HepG2 (cell line): ENCODE results near the gene IL5RA. TPM values are rescaled to one million over a fixed set of nuclear protein-coding genes. Genes with fewer than 3 reads are reported as not detected.

Source experiments
- ATAC-seq: fragments of 200-7000 bp; cut with Tn5 transposase; 3 replicates; pipeline ENCODE4 v1.9.1; 2020; ENCODE audit warnings: mild to moderate bottlenecking, moderate library complexity
- BruUV-seq: library from RNA; stranded (reverse); fragments of 400-500 nt; replicated peaks from 2 replicates; lab custom pipeline; 2021; lab: Mats Ljungman, UMichigan
- CTCF ChIA-PET: fragments of 300-600 bp; formaldehyde crosslinking; extraction: SDS; loops from one replicate; lab custom pipeline; 2021; ENCODE audit warnings: low total read pairs, inconsistent platforms, low intra/inter-chr PET ratio; lab: Yijun Ruan, JAX
- POLR2A ChIA-PET: fragments of 350-600 bp; sonication (Branson Sonifier 250); formaldehyde crosslinking; loops from one replicate; lab custom pipeline; 2020; ENCODE audit warnings: antibody characterized with exemption, inconsistent platforms; lab: Yijun Ruan, JAX
- DNase-seq: peaks from one replicate; pipeline ENCODE4 v3.0.0-alpha.2; 2015; ENCODE audit warnings: low spot score
- FAIRE-seq: peaks from 3 replicates; lab custom pipeline; 2011; peaks lifted over from hg19 to GRCh38; lab: Jason Lieb, UNC
- H2AFZ ChIP-seq: one replicate; pipeline ENCODE4 v1.6.1; 2011; ENCODE audit warnings: low read length, inconsistent platforms
- H3K27ac ChIP-seq: fragments of 300-600 bp; 3 replicates; pipeline ENCODE4 v1.8.0; 2011; ENCODE audit warnings: mixed run types, mild to moderate bottlenecking, mixed read lengths, low read length, inconsistent platforms; ENCODE audit not compliant: insufficient read depth; ENCODE audit errors: extremely low read length
- H3K27me3 ChIP-seq, 2 experiments: fragments of 200-600 bp in 1 of 2; 2 replicates in 1 of 2; 3 replicates in 1 of 2; pipeline versions ENCODE4 v1.6.0 to v1.8.0; 2011; ENCODE audit warnings: low read length in 2 of 2, mild to moderate bottlenecking in 2 of 2, moderate library complexity in 2 of 2, inconsistent platforms in 1 of 2; ENCODE audit not compliant: insufficient read depth in 2 of 2, control insufficient read depth in 1 of 2
- H3K36me3 ChIP-seq, 2 experiments: fragments of 200-600 bp in 1 of 2; replicated peaks in 1 of 2; 2 replicates in 1 of 2; 3 replicates in 1 of 2; pipeline versions ENCODE4 v1.5.1 to v1.8.0; 2011; ENCODE audit warnings: low read length in 2 of 2, inconsistent platforms in 1 of 2; ENCODE audit not compliant: insufficient read depth in 2 of 2, control insufficient read depth in 1 of 2
- H3K4me1 ChIP-seq: 2 replicates; pipeline ENCODE4 v1.5.1; 2012; ENCODE audit warnings: low read length, inconsistent platforms; ENCODE audit not compliant: insufficient read depth
- H3K4me2 ChIP-seq: 2 replicates; pipeline ENCODE4 v1.6.0; 2011; ENCODE audit warnings: low read depth, low read length, inconsistent platforms
- H3K4me3 ChIP-seq, 3 experiments: fragments of 200-600 bp in 1 of 3; sonication (generic), shearing (Covaris generic) in 1 of 3; replicated peaks in 1 of 3; 2 replicates each; pipeline ENCODE4 v1.5.1; 2011 to 2016; ENCODE audit warnings: low read length in 3 of 3, inconsistent platforms in 2 of 3, low read depth in 2 of 3, mild to moderate bottlenecking in 2 of 3, control low read depth in 1 of 3, mixed read lengths in 1 of 3; ENCODE audit not compliant: insufficient read depth in 1 of 3
- H3K79me2 ChIP-seq: one replicate; pipeline ENCODE4 v1.6.1; 2011; ENCODE audit warnings: low read length, inconsistent platforms; ENCODE audit not compliant: insufficient read depth
- H3K9ac ChIP-seq: 2 replicates; pipeline ENCODE4 v1.6.0; 2011; ENCODE audit warnings: mild to moderate bottlenecking, low read depth, low read length, inconsistent platforms; ENCODE audit not compliant: insufficient read depth
- H3K9me3 ChIP-seq: 2 replicates; pipeline ENCODE4 v1.5.1; 2012; ENCODE audit warnings: mild to moderate bottlenecking, low read length
- H4K20me1 ChIP-seq: 2 replicates; pipeline ENCODE4 v1.6.0; 2011; ENCODE audit warnings: inconsistent platforms, mild to moderate bottlenecking, low read length, moderate library complexity; ENCODE audit not compliant: insufficient read depth
- AGO1 ChIP-seq: fragments of 200-400 bp; formaldehyde crosslinking; IDR thresholded peaks from 2 replicates; pipeline ENCODE4 v1.6.1; 2017; ENCODE audit warnings: mild to moderate bottlenecking, low read depth, low read length, moderate library complexity; ENCODE audit not compliant: poor library complexity, severe bottlenecking
- CERS6 ChIP-seq: sonication (generic); formaldehyde crosslinking; IDR thresholded peaks from 2 replicates; pipeline ENCODE4 v1.5.0; 2020; ENCODE audit warnings: missing genetic modification reagents
- DNMT3B ChIP-seq: conservative IDR thresholded peaks from 2 replicates; pipeline ENCODE4 v1.6.1; 2016; ENCODE audit warnings: missing biosample characterization, control low read depth
- MAFG ChIP-seq: sonication (generic); formaldehyde crosslinking; IDR thresholded peaks from 2 replicates; pipeline ENCODE4 v1.5.1; 2020; ENCODE audit warnings: mild to moderate bottlenecking, missing genetic modification reagents
- NBN ChIP-seq: fragments of 450-650 bp; conservative IDR thresholded peaks from 2 replicates; pipeline ENCODE4 v1.6.1; 2017
- RFXAP ChIP-seq: sonication (generic); formaldehyde crosslinking; IDR thresholded peaks from 2 replicates; pipeline ENCODE4 v1.4.0; 2020; ENCODE audit warnings: missing genetic modification reagents, borderline replicate concordance
- ZBTB3 ChIP-seq: sonication (generic); formaldehyde crosslinking; IDR thresholded peaks from 2 replicates; pipeline ENCODE4 v1.4.0; 2020; ENCODE audit warnings: low read depth, mild to moderate bottlenecking, moderate library complexity, missing genetic modification reagents, borderline replicate concordance
- ZEB1 ChIP-seq: IDR thresholded peaks from 2 replicates; pipeline ENCODE4 v1.6.1; 2012; ENCODE audit warnings: mild to moderate bottlenecking, low read depth, inconsistent platforms; ENCODE audit not compliant: insufficient replicate concordance
- ZNF207 ChIP-seq: fragments of 450-650 bp; IDR thresholded peaks from 2 replicates; pipeline ENCODE4 v1.6.1; 2016; ENCODE audit warnings: antibody characterized with exemption, borderline replicate concordance
- ZNF230 ChIP-seq: sonication (generic); formaldehyde crosslinking; IDR thresholded peaks from 2 replicates; pipeline ENCODE4 v1.4.0; 2020; ENCODE audit warnings: mild to moderate bottlenecking, missing genetic modification reagents
- ZNF275 ChIP-seq: sonication (generic); formaldehyde crosslinking; IDR thresholded peaks from 2 replicates; pipeline ENCODE4 v1.8.0; 2022; ENCODE audit warnings: missing genetic modification reagents, mild to moderate bottlenecking, inconsistent platforms, borderline replicate concordance
- ZNF652 ChIP-seq: IDR thresholded peaks from 2 replicates; pipeline ENCODE4 v1.6.1; 2016; ENCODE audit warnings: low read depth, borderline replicate concordance
- ZSCAN12 ChIP-seq: sonication (generic); formaldehyde crosslinking; IDR thresholded peaks from 2 replicates; pipeline ENCODE4 v1.9.0; 2021; ENCODE audit warnings: mild to moderate bottlenecking, missing genetic modification reagents
- WGBS: methylation state at CpG from one replicate; pipeline ENCODE4 v1.1.6; 2017; ENCODE audit warnings: low lambda C conversion rate; 5-methylcytosine and 5-hydroxymethylcytosine counted together
- in situ Hi-C: cut with HindIII; loops from 2 replicates; pipeline ENCODE4 v1.10.0; 2017; ENCODE audit warnings: low pct_unique_long_range_greater_than_20kb; ENCODE audit not compliant: extremely low pct_ligation_motif_present
- intact Hi-C: fragments of 100-400 bp; cut with micrococcal nuclease; formaldehyde crosslinking; loops from one replicate; pipeline ENCODE4 v1.10.0; 2022; ENCODE audit not compliant: unreplicated experiment
- polyA plus RNA-seq, 8 experiments: library from polyadenylated mRNA; depleted of rRNA in 3 of 8; stranded (reverse) in 7 of 8; unstranded in 1 of 8; fragments of >200 nt; fragmentation: Illumina TruSeq in 4 of 8; extraction: Trizol in 4 of 8; gene quantifications; 2 replicates each; pipeline versions ENCODE4 v1.2.1 to v1.2.3, GENCODE V29; 2011 to 2016; ENCODE audit warnings: low read depth in 4 of 8, missing spikeins in 1 of 8, mixed read lengths in 1 of 8; ENCODE audit not compliant: insufficient read depth in 1 of 8
- total RNA-seq, 5 experiments: library from RNA; depleted of rRNA; stranded (reverse); fragments of >200 nt; fragmentation: Illumina TruSeq; extraction: Trizol; gene quantifications; 2 replicates each; pipeline ENCODE4 v1.2.3, GENCODE V29; 2016; ENCODE audit warnings: low read depth in 1 of 5
- TF ChIP-seq, protein P1 (sequence below): sonication (generic); formaldehyde crosslinking; IDR thresholded peaks from 2 replicates; pipeline ENCODE4 v1.4.0; 2020; ENCODE audit warnings: missing genetic modification reagents, mild to moderate bottlenecking, borderline replicate concordance

IL5RA gene
- total and polyA plus RNA-seq, 2 of the 13 experiments (the other 11 are each of a cell fraction or from before 2014, with no cell fraction given), result not detected

GRCh38 chr3:3127432-3128010 is 17.3 kb upstream of the IL5RA start (continued):
- no peak for TF ChIP-seq ZNF652 (CRISPR knock-in tag)
- TF ChIP-seq ZEB1, result no peak
- no peak for TF ChIP-seq DNMT3B (CRISPR knock-in tag)
- TF ChIP-seq RFXAP (CRISPR knock-in tag), result no peak
- TF ChIP-seq AGO1, result no peak
- TF ChIP-seq NBN, result no peak
- no peak for TF ChIP-seq ZNF207
- no peak for TF ChIP-seq ZSCAN12 (CRISPR knock-in tag)
- TF ChIP-seq, all 625 proteins: peak for 6

GRCh38 chr3:3126477-3127431 is 16.6 kb upstream of the IL5RA start, which contains the start of gene TRNT1:
Gene TRNT1, plus strand, starts transcription at chr3:3126940. Its CDS starts 2,101 bp downstream, at chr3:3129041.
- Histone ChIP-seq H3K9ac (peak within 1 kb of the TSS; percentile 94), H3K4me2 (peak within 1 kb of the TSS; percentile 83), H3K36me3 (peaks cover 7 to 19% of the 10 kb centered on the region in 2 experiments; a peak in 3 of 5 replicates), H3K27me3 (no peaks in the 10 kb centered on the region; a peak in 1 of 5 replicates), H3K4me1 (peaks cover 32% of the 10 kb centered on the region), H3K79me2 (peaks cover 22% of the 10 kb centered on the region), H4K20me1 (no peaks in the 10 kb centered on the region), H3K27ac (peak within 1 kb of the TSS; percentile 77), H3K4me3 (peak within 1 kb of the TSS; percentile 79 to 99 (median 91)), H2AFZ (peak within 1 kb of the TSS; percentile 49), H3K9me3 (no peaks in the 10 kb centered on the region)
- ChIA-PET POLR2A (no interaction called here), CTCF (no interaction called here)
- DNase-seq (peak; percentile 84), ATAC-seq (peak; percentile 97), FAIRE-seq (no peak)
- intact Hi-C loops, result loop anchor here (1.0 kb wide), 1 partner anchor 53 kb away; the partner anchor contains the start of gene CRBN
- under 1% methylated on average over 20 of the region's 100 CpGs for WGBS
- in situ Hi-C loops, result no loop called here
- no TSS peak for BruUV-seq
- TF ChIP-seq, protein P1, sequence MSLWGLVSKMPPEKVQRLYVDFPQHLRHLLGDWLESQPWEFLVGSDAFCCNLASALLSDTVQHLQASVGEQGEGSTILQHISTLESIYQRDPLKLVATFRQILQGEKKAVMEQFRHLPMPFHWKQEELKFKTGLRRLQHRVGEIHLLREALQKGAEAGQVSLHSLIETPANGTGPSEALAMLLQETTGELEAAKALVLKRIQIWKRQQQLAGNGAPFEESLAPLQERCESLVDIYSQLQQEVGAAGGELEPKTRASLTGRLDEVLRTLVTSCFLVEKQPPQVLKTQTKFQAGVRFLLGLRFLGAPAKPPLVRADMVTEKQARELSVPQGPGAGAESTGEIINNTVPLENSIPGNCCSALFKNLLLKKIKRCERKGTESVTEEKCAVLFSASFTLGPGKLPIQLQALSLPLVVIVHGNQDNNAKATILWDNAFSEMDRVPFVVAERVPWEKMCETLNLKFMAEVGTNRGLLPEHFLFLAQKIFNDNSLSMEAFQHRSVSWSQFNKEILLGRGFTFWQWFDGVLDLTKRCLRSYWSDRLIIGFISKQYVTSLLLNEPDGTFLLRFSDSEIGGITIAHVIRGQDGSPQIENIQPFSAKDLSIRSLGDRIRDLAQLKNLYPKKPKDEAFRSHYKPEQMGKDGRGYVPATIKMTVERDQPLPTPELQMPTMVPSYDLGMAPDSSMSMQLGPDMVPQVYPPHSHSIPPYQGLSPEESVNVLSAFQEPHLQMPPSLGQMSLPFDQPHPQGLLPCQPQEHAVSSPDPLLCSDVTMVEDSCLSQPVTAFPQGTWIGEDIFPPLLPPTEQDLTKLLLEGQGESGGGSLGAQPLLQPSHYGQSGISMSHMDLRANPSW (CRISPR knock-in tag), result no peak
- TF ChIP-seq ZNF275 (CRISPR knock-in tag) (peak; percentile 37; the same call in 1 of the 2 replicates), MAFG (CRISPR knock-in tag) (no peak), ZBTB3 (CRISPR knock-in tag) (no peak), ZNF230 (CRISPR knock-in tag) (no peak), CERS6 (CRISPR knock-in tag) (no peak)
